A549 (cell line): ENCODE data around the gene UNC5CL. TPM values are rescaled to one million over a fixed set of nuclear protein-coding genes. Genes with fewer than 3 reads are reported as not detected.

Experiments used
- ATAC-seq, 2 experiments: fragments of 200-7000 bp in 1 of 2; fragments of >200 bp in 1 of 2; cut with Nextera tagmentation in 1 of 2; cut with Tn5 transposase in 1 of 2; 3 replicates each; pipeline versions ENCODE4 v1.8.0 to v1.9.1; 2018 to 2020; ENCODE audit warnings: mild to moderate bottlenecking in 1 of 2, moderate library complexity in 1 of 2
- CTCF ChIA-PET: fragments of 300-600 bp; sonication (Branson Sonifier 250); formaldehyde crosslinking; extraction: SDS; loops from one replicate; lab custom pipeline; 2021; ENCODE audit warnings: antibody characterized with exemption, inconsistent platforms; lab: Yijun Ruan, JAX
- POLR2A ChIA-PET: fragments of 350-600 bp; formaldehyde crosslinking; extraction: SDS; loops from one replicate; lab custom pipeline; 2021; ENCODE audit warnings: antibody characterized with exemption, inconsistent platforms; lab: Yijun Ruan, JAX
- DNase-seq, 2 experiments: peaks; one replicate each; pipeline versions ENCODE4 v3.0.0 to v3.0.0-alpha.2; 2011 to 2016; ENCODE audit warnings: low read depth in 1 of 2, low spot score in 1 of 2
- FAIRE-seq: peaks from 2 replicates; lab custom pipeline; 2011; peaks lifted over from hg19 to GRCh38; lab: Jason Lieb, UNC
- H3K27ac ChIP-seq, 2 experiments: fragments of >200 bp; sonication (Bioruptor Twin); formaldehyde crosslinking; 3 replicates each; pipeline ENCODE4 v1.5.1; 2016 to 2017
- H3K4me1 ChIP-seq: fragments of >200 bp; sonication (Bioruptor Twin); formaldehyde crosslinking; 3 replicates; pipeline ENCODE4 v1.6.1; 2016
- H3K4me2 ChIP-seq: fragments of >200 bp; sonication (Bioruptor Twin); formaldehyde crosslinking; 3 replicates; pipeline ENCODE4 v1.6.1; 2016
- H3K4me3 ChIP-seq: fragments of >200 bp; sonication (Bioruptor Twin); formaldehyde crosslinking; 3 replicates; pipeline ENCODE4 v1.5.1; 2016
- H3K9me3 ChIP-seq: fragments of >200 bp; sonication (Bioruptor Twin); formaldehyde crosslinking; 3 replicates; pipeline ENCODE4 v1.6.1; 2016
- CEBPB ChIP-seq, 2 experiments: fragments of >200 bp in 1 of 2; sonication (Bioruptor Twin) in 1 of 2; formaldehyde crosslinking in 1 of 2; IDR thresholded peaks; 2 replicates each; pipeline ENCODE4 v1.6.1; 2012 to 2016
- CHD2 ChIP-seq: fragments of 150-350 bp; IDR thresholded peaks from 2 replicates; pipeline ENCODE4 v1.6.1; 2014; ENCODE audit warnings: low read length; ENCODE audit not compliant: partially characterized antibody
- EHF ChIP-seq: fragments of 250-450 bp; sonication (Bioruptor Pico); IDR thresholded peaks from 2 replicates; pipeline ENCODE4 v1.5.0; 2020; ENCODE audit warnings: mild to moderate bottlenecking
- EHMT2 ChIP-seq: fragments of 200-600 bp; sonication (generic); IDR thresholded peaks from 2 replicates; pipeline ENCODE4 v1.6.1; 2016; ENCODE audit warnings: antibody characterized with exemption, low read depth, mild to moderate bottlenecking, moderate library complexity
- EP300 ChIP-seq, 2 experiments: fragments of >200 bp; sonication (Bioruptor Twin); formaldehyde crosslinking; IDR thresholded peaks; 2 replicates in 1 of 2; 3 replicates in 1 of 2; pipeline ENCODE4 v1.6.1; 2016 to 2017
- FOSB ChIP-seq: fragments of 250-450 bp; sonication (Bioruptor Pico); IDR thresholded peaks from 2 replicates; pipeline ENCODE4 v1.5.0; 2020; ENCODE audit warnings: mild to moderate bottlenecking, moderate library complexity
- GATA3 ChIP-seq: IDR thresholded peaks from 2 replicates; pipeline ENCODE4 v1.6.1; 2012; ENCODE audit warnings: borderline replicate concordance
- HEYL ChIP-seq: fragments of 250-450 bp; sonication (Bioruptor Pico); IDR thresholded peaks from 2 replicates; pipeline ENCODE4 v1.8.0; 2021; ENCODE audit warnings: mild to moderate bottlenecking, moderate library complexity
- JUNB ChIP-seq: fragments of >200 bp; sonication (Bioruptor Twin); formaldehyde crosslinking; IDR thresholded peaks from 2 replicates; pipeline ENCODE4 v1.6.1; 2016
- KDM1A ChIP-seq: fragments of 200-600 bp; sonication (generic); IDR thresholded peaks from 2 replicates; pipeline ENCODE4 v1.6.1; 2016; ENCODE audit warnings: low read depth, mild to moderate bottlenecking
- KDM5A ChIP-seq: fragments of 200-600 bp; sonication (generic); IDR thresholded peaks from 2 replicates; pipeline ENCODE4 v1.6.1; 2016; ENCODE audit warnings: antibody characterized with exemption, mild to moderate bottlenecking
- MYC ChIP-seq: IDR thresholded peaks from 2 replicates; pipeline ENCODE4 v1.6.1; 2012; ENCODE audit warnings: mild to moderate bottlenecking, inconsistent platforms, low read length, improper control_type of control experiment, borderline replicate concordance
- NFE2L2 ChIP-seq: fragments of 150-350 bp; conservative IDR thresholded peaks from 2 replicates; pipeline ENCODE4 v1.6.1; 2014; ENCODE audit warnings: low read length
- NPAS2 ChIP-seq: fragments of 250-450 bp; sonication (Bioruptor Pico); IDR thresholded peaks from 2 replicates; pipeline ENCODE4 v1.8.0; 2022; ENCODE audit warnings: mild to moderate bottlenecking, moderate library complexity, borderline replicate concordance
- PHF8 ChIP-seq: fragments of 200-600 bp; sonication (generic); IDR thresholded peaks from 2 replicates; pipeline ENCODE4 v1.6.1; 2016; ENCODE audit warnings: low read depth, mild to moderate bottlenecking, antibody characterized with exemption, moderate library complexity, borderline replicate concordance
- POLR2A ChIP-seq: IDR thresholded peaks from 2 replicates; pipeline ENCODE4 v1.6.1; 2012; ENCODE audit warnings: mild to moderate bottlenecking, low read length
- POLR2AphosphoS2 ChIP-seq: conservative IDR thresholded peaks from 2 replicates; pipeline ENCODE4 v1.6.1; 2012; ENCODE audit warnings: low read length, improper control_type of control experiment, inconsistent platforms
- RAD21 ChIP-seq, 2 experiments: fragments of >200 bp in 1 of 2; sonication (Bioruptor Twin) in 1 of 2; formaldehyde crosslinking in 1 of 2; IDR thresholded peaks in 1 of 2; conservative IDR thresholded peaks in 1 of 2; 2 replicates in 1 of 2; 3 replicates in 1 of 2; pipeline ENCODE4 v1.6.1; 2012 to 2018; ENCODE audit warnings: inconsistent platforms in 1 of 2
- RNF2 ChIP-seq: fragments of 200-600 bp; sonication (generic); IDR thresholded peaks from 2 replicates; pipeline ENCODE4 v1.6.1; 2016; ENCODE audit warnings: low read depth, mild to moderate bottlenecking, antibody characterized with exemption, moderate library complexity, borderline replicate concordance
- SMC3 ChIP-seq: fragments of >200 bp; sonication (Bioruptor Twin); formaldehyde crosslinking; IDR thresholded peaks from 3 replicates; pipeline ENCODE4 v1.6.1; 2018; ENCODE audit warnings: inconsistent platforms
- SREBF2 ChIP-seq: fragments of 450-650 bp; IDR thresholded peaks from 2 replicates; pipeline ENCODE4 v1.6.1; 2014; ENCODE audit warnings: mild to moderate bottlenecking, moderate library complexity
- TFCP2L1 ChIP-seq: fragments of 250-450 bp; sonication (Bioruptor Pico); IDR thresholded peaks from 2 replicates; pipeline ENCODE4 v1.5.0; 2021; ENCODE audit warnings: mild to moderate bottlenecking
- ZFP36 ChIP-seq: fragments of 450-650 bp; IDR thresholded peaks from 2 replicates; pipeline ENCODE4 v1.6.1; 2014; ENCODE audit warnings: borderline replicate concordance; ENCODE audit not compliant: partially characterized antibody
- ZNF302 ChIP-seq: fragments of 250-450 bp; sonication (Bioruptor Pico); IDR thresholded peaks from 2 replicates; pipeline ENCODE4 v1.9.0; 2021; ENCODE audit warnings: inconsistent platforms, mild to moderate bottlenecking, moderate library complexity
- WGBS: methylation state at CpG from one replicate; pipeline ENCODE4 v1.1.6; 2017; ENCODE audit errors: missing lambda C conversion rate; 5-methylcytosine and 5-hydroxymethylcytosine counted together
- polyA plus RNA-seq, 4 experiments: library from polyadenylated mRNA; depleted of rRNA in 3 of 4; stranded (reverse); fragments of >200 nt; fragmentation: RNase III in 1 of 4; extraction: RNeasy Plus Mini Kit Qiagen cat#74134 plus additional on column Dnase treatment in 1 of 4; gene quantifications; 2 replicates in 3 of 4; 3 replicates in 1 of 4; pipeline ENCODE4 v1.2.3, GENCODE V29; 2011 to 2017
- TF ChIP-seq, protein P1 (sequence below): fragments of 250-450 bp; sonication (Bioruptor Pico); IDR thresholded peaks from 2 replicates; pipeline ENCODE4 v1.5.0; 2021; ENCODE audit warnings: mild to moderate bottlenecking, moderate library complexity, borderline replicate concordance
- TF ChIP-seq, protein P2 (sequence below): IDR thresholded peaks from 2 replicates; pipeline ENCODE4 v1.6.1; 2012
- TF ChIP-seq, protein P3 (sequence below): fragments of 250-450 bp; sonication (Bioruptor Pico); IDR thresholded peaks from 2 replicates; pipeline ENCODE4 v1.5.0; 2020; ENCODE audit warnings: low read depth, mild to moderate bottlenecking, moderate library complexity

UNC5CL gene
- polyA plus RNA-seq, 2 of the 4 experiments (the other 2 are of a cell fraction): 1.1 to 2.8 TPM

GRCh38 chr6:41027241-41027640 is 11.8 kb downstream of the UNC5CL start (continued):
- no peak for TF ChIP-seq RNF2
- TF ChIP-seq, protein P1, sequence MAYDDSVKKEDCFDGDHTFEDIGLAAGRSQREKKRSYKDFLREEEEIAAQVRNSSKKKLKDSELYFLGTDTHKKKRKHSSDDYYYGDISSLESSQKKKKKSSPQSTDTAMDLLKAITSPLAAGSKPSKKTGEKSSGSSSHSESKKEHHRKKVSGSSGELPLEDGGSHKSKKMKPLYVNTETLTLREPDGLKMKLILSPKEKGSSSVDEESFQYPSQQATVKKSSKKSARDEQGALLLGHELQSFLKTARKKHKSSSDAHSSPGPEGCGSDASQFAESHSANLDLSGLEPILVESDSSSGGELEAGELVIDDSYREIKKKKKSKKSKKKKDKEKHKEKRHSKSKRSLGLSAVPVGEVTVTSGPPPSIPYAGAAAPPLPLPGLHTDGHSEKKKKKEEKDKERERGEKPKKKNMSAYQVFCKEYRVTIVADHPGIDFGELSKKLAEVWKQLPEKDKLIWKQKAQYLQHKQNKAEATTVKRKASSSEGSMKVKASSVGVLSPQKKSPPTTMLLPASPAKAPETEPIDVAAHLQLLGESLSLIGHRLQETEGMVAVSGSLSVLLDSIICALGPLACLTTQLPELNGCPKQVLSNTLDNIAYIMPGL: no peak
- no peak for TF ChIP-seq NFE2L2
- no peak for TF ChIP-seq NPAS2 (CRISPR knock-in tag)
- no peak for TF ChIP-seq KDM1A
- no peak for TF ChIP-seq MYC

DNA sequence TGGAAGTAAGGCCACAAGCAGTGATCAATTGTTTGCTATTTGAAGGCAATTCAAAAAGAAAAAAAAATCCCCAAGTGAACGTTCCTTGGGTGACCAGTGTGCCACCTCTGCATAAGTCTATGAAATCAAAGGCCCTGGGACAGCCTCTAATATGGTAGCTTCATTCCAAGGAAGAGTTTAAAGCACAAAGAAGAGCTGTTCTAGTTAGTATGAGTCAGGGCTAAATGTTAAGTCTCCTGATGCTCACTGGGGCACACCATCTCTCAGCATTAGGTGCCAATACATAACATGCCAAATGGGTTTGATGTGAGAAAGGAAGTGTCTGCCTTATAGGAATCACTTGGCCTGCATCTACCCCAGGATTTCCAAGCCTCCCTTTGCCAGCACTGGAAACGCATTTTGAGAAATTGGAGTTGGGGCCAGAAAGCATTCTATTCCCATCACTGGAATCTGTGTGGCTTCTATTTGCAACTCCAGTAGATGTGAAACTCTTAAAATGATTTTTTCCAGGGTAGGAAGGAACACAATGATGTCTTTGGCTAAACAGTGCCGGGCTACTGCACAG is 13.0 kb downstream of the UNC5CL start:
- POLR2A ChIA-PET: no interaction called here
- WGBS: 76% methylated on average over 3 of the region's 3 CpGs
- H3K27ac ChIP-seq: peak overlapping the region; percentile 19 to 38; a peak in 2 of 6 replicates
- CTCF ChIA-PET: interaction anchor here (0.9 to 8.0 kb wide), 7 partner anchors 10 to 187 kb away, joined by 3 to 71 read pairs (median 6); no protein-coding TSS in a partner anchor
- TF ChIP-seq EHMT2 (no peak), NFE2L2 (no peak), JUNB (no peak), SREBF2 (no peak), GATA3 (no peak), SMC3 (no peak), POLR2AphosphoS2 (no peak), HEYL (CRISPR knock-in tag) (no peak), CHD2 (no peak), POLR2A (no peak), EHF (CRISPR knock-in tag) (no peak), NPAS2 (CRISPR knock-in tag) (no peak), ZFP36 (no peak), TFCP2L1 (CRISPR knock-in tag) (no peak), ZNF302 (no peak), KDM5A (no peak), RAD21 (conservative IDR thresholded peaks at IDR 0.05 in 1 of 2, IDR thresholded peaks at IDR 0.05 in 1 of 2) (no peak)
- TF ChIP-seq, protein P2, sequence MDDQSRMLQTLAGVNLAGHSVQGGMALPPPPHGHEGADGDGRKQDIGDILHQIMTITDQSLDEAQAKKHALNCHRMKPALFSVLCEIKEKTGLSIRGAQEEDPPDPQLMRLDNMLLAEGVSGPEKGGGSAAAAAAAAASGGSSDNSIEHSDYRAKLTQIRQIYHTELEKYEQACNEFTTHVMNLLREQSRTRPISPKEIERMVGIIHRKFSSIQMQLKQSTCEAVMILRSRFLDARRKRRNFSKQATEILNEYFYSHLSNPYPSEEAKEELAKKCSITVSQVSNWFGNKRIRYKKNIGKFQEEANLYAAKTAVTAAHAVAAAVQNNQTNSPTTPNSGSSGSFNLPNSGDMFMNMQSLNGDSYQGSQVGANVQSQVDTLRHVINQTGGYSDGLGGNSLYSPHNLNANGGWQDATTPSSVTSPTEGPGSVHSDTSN: no peak
- TF ChIP-seq, protein P3, sequence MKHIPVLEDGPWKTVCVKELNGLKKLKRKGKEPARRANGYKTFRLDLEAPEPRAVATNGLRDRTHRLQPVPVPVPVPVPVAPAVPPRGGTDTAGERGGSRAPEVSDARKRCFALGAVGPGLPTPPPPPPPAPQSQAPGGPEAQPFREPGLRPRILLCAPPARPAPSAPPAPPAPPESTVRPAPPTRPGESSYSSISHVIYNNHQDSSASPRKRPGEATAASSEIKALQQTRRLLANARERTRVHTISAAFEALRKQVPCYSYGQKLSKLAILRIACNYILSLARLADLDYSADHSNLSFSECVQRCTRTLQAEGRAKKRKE (CRISPR knock-in tag): no peak
- no peaks in the 10 kb centered on the region for H3K9me3 ChIP-seq
- ATAC-seq: no peak
- no peak overlapping the region for H3K4me3 ChIP-seq
- H3K4me1 ChIP-seq: peaks cover 35% of the 10 kb centered on the region
- no peak for FAIRE-seq
- H3K4me2 ChIP-seq: no peak overlapping the region
- no peak for DNase-seq

- FAIRE-seq: no peak
- peaks cover 31% of the 10 kb centered on the region for H3K4me1 ChIP-seq
- ATAC-seq: no peak
- CTCF ChIA-PET: interaction anchor here (0.9 to 8.0 kb wide), 8 partner anchors 15 to 410 kb away, joined by 3 to 71 read pairs (median 4); partner anchors contain the start of gene UNC5CL
- DNase-seq: no peak
- peak overlapping the region; percentile 74 to 80; a peak in 5 of 6 replicates for H3K27ac ChIP-seq
- WGBS: 95% methylated on average over 3 of the region's 3 CpGs
- TF ChIP-seq FOSB (CRISPR knock-in tag) (no peak), RNF2 (no peak), CEBPB (IDR thresholded peaks at IDR 0.05) (no peak), PHF8 (no peak), RAD21 (conservative IDR thresholded peaks at IDR 0.05 in 1 of 2, IDR thresholded peaks at IDR 0.05 in 1 of 2) (no peak), EP300 (IDR thresholded peaks at IDR 0.05) (no peak)
- peaks cover 3% of the 10 kb centered on the region; the same call in 1 of the 3 replicates for H3K9me3 ChIP-seq
- POLR2A ChIA-PET: no interaction called here
- H3K4me2 ChIP-seq: no peak overlapping the region; the same call in 2 of the 3 replicates
- no peak overlapping the region for H3K4me3 ChIP-seq
These were observed 15.9 kb downstream of the UNC5CL start for GRCh38 chr6:41023114-41023513.
